ENCODE results near the gene PLEKHH2.
"Not testable (repeated sequence)": the region's sequence is repeated elsewhere in the genome, so short reads cannot be mapped to it uniquely, and the experiment has no call there.

The PLEKHH2 gene

GRCh38 chr2:43637030-43637803 is at the start of gene PLEKHH2:
Gene PLEKHH2 (plus strand): TSS chr2:43637260. CDS start chr2:43644674, 7,414 bp downstream.
- H3K4me3 ChIP-seq (ENCODE audit: control insufficient read depth, low read depth, low read length), result peak within 1 kb of the TSS; percentile 80
- DNase-seq (ENCODE audit: low read depth), result peak; percentile 60
- TF ChIP-seq CTCF (IDR thresholded peaks at IDR 0.05; ENCODE audit: control insufficient read depth, insufficient read depth, low read depth, low read length, missing control alignments), result no peak

GRCh38 chr2:43592443-43592842 is 44.6 kb upstream of the PLEKHH2 start:
- peak; percentile 21 for DNase-seq (ENCODE audit: low read depth)
- H3K4me3 ChIP-seq (ENCODE audit: control insufficient read depth, low read depth, low read length), result no peak overlapping the region

GRCh38 chr2:43593254-43593653 is 43.8 kb upstream of the PLEKHH2 start:
- H3K4me3 ChIP-seq (ENCODE audit: control insufficient read depth, low read depth, low read length), result no peak overlapping the region
- no peak for DNase-seq (ENCODE audit: low read depth)
- no peak for TF ChIP-seq CTCF (IDR thresholded peaks at IDR 0.05; ENCODE audit: control insufficient read depth, insufficient read depth, low read depth, low read length, missing control alignments)

More at GRCh38 chr2:43592443-43592842, 44.6 kb upstream of the PLEKHH2 start:
- TF ChIP-seq CTCF (IDR thresholded peaks at IDR 0.05; ENCODE audit: control insufficient read depth, insufficient read depth, low read depth, low read length, missing control alignments), result peak; percentile 43

GRCh38 chr2:43594875-43595274 is 42.2 kb upstream of the PLEKHH2 start:
- H3K4me3 ChIP-seq (ENCODE audit: control insufficient read depth, low read depth, low read length), result peak overlapping the region; percentile 78
- no peak for DNase-seq (ENCODE audit: low read depth)
- no peak for TF ChIP-seq CTCF (IDR thresholded peaks at IDR 0.05; ENCODE audit: control insufficient read depth, insufficient read depth, low read depth, low read length, missing control alignments)

- peak within 1 kb of the TSS; percentile 78 for H3K4me3 ChIP-seq (ENCODE audit: control insufficient read depth, low read depth, low read length)
- no peak for TF ChIP-seq CTCF (IDR thresholded peaks at IDR 0.05; ENCODE audit: control insufficient read depth, insufficient read depth, low read depth, low read length, missing control alignments)
These were observed 41.3 kb upstream of the PLEKHH2 start, which contains the start of gene THADA for GRCh38 chr2:43595603-43596412. Gene THADA (minus strand): TSS chr2:43596038. CDS start chr2:43592392, 3,646 bp downstream.

GRCh38 chr2:43600596-43600995 is 36.5 kb upstream of the PLEKHH2 start:
- not testable (repeated sequence) for H3K4me3 ChIP-seq (ENCODE audit: control insufficient read depth, low read depth, low read length); DNase-seq (ENCODE audit: low read depth)

More at GRCh38 chr2:43595603-43596412, 41.3 kb upstream of the PLEKHH2 start, which contains the start of gene THADA:
- DNase-seq (ENCODE audit: low read depth), result peak; percentile 97

- H3K4me3 ChIP-seq (ENCODE audit: control insufficient read depth, low read depth, low read length), result no peak overlapping the region
- no peak for DNase-seq (ENCODE audit: low read depth)
- no peak for TF ChIP-seq CTCF (IDR thresholded peaks at IDR 0.05; ENCODE audit: control insufficient read depth, insufficient read depth, low read depth, low read length, missing control alignments)
These were observed 32.4 kb upstream of the PLEKHH2 start for GRCh38 chr2:43604674-43605073.
